Measurements from ENCODE around the gene TOR4A. TPM values are rescaled to one million over a fixed set of nuclear protein-coding genes. Genes with fewer than 3 reads are reported as not detected.

TOR4A gene
- total and polyA plus RNA-seq, 9 of the 15 experiments (the other 6 are each of a cell fraction or from before 2014, with no cell fraction given), result 3.9 to 49.2 (median 8.8) TPM

DNA sequence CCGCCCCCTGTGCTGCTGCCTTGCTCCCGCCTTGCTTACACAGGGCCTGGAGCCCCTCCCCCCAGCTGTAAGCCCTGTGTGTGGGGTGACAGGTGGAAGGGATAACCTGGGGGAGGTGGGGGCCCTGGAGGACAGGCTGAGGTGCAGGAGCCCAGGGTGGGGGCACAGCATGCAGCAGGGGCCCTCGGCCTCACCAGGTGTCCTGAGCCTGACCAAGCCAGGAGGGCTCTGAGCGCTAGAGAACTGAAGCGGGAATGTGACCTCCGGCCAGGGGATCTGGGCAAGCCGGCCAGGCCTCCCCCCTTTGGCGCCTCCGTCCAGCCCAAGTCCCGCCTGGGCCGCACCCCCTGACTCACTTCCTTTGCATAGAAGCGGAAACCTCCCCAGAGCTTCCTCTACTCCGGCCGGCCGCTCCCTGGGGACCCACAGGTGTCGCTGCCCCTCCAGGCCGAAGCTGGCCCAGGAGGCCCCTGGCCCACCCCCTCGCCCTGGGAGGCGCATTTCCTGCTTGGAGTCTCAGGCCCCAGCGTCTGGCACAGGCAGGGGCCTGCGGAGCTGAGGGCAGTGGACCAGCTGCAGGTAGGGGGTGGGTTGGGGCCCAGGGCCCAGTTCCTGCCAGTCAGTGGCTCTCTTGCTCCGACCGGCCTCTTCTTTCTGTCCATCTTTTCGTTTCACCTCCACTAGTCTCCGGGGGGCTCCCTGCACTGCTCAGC lies at the start of gene TOR4A (continued):
- TF ChIP-seq SMAD4 (CRISPR knock-in tag; conservative IDR thresholded peaks at IDR 0.05) (peak; percentile 50; the same call in 1 of the 2 replicates), HDAC8 (tag; IDR thresholded peaks at IDR 0.05) (no peak), MCM7 (IDR thresholded peaks at IDR 0.05) (no peak), HMG20B (CRISPR knock-in tag; IDR thresholded peaks at IDR 0.05) (no peak), CCNT2 (IDR thresholded peaks at IDR 0.05; ENCODE audit: borderline replicate concordance, extremely low read depth, insufficient read length, low read depth, low read length) (peak; percentile 86), ZNF197 (CRISPR knock-in tag; IDR thresholded peaks at IDR 0.05; ENCODE audit: low read depth) (no peak), NR2C2 (CRISPR knock-in tag; IDR thresholded peaks at IDR 0.05) (peak; percentile 65; the same call in 1 of the 2 replicates), NR2C2 (tag; IDR thresholded peaks at IDR 0.05) (peak; percentile 79), EP400 (IDR thresholded peaks at IDR 0.05) (peak; percentile 88), GABPA (tag; conservative IDR thresholded peaks at IDR 0.05; ENCODE audit: low read depth) (peak; percentile 89), MTA3 (IDR thresholded peaks at IDR 0.05; ENCODE audit: borderline replicate concordance) (peak; percentile 40), ZBED1 (IDR thresholded peaks at IDR 0.05) (no peak), ZNF347 (CRISPR knock-in tag; IDR thresholded peaks at IDR 0.05; ENCODE audit: low read depth) (no peak), FOXK2 (conservative IDR thresholded peaks at IDR 0.05 in 1 of 2, IDR thresholded peaks at IDR 0.05 in 1 of 2; ENCODE audit: low read depth in 2 of 2) (no peak; a peak in 1 of 4 replicates), CTBP1 (IDR thresholded peaks at IDR 0.05; ENCODE audit: borderline replicate concordance) (peak; percentile 69; the same call in 1 of the 2 replicates)
- TF ChIP-seq, protein P1, sequence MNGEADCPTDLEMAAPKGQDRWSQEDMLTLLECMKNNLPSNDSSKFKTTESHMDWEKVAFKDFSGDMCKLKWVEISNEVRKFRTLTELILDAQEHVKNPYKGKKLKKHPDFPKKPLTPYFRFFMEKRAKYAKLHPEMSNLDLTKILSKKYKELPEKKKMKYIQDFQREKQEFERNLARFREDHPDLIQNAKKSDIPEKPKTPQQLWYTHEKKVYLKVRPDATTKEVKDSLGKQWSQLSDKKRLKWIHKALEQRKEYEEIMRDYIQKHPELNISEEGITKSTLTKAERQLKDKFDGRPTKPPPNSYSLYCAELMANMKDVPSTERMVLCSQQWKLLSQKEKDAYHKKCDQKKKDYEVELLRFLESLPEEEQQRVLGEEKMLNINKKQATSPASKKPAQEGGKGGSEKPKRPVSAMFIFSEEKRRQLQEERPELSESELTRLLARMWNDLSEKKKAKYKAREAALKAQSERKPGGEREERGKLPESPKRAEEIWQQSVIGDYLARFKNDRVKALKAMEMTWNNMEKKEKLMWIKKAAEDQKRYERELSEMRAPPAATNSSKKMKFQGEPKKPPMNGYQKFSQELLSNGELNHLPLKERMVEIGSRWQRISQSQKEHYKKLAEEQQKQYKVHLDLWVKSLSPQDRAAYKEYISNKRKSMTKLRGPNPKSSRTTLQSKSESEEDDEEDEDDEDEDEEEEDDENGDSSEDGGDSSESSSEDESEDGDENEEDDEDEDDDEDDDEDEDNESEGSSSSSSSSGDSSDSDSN (IDR thresholded peaks at IDR 0.05; ENCODE audit: borderline replicate concordance in 1 of 2, low read depth in 2 of 2, low read length in 2 of 2), result peak; percentile 94 to 96
- TF ChIP-seq, protein P2, sequence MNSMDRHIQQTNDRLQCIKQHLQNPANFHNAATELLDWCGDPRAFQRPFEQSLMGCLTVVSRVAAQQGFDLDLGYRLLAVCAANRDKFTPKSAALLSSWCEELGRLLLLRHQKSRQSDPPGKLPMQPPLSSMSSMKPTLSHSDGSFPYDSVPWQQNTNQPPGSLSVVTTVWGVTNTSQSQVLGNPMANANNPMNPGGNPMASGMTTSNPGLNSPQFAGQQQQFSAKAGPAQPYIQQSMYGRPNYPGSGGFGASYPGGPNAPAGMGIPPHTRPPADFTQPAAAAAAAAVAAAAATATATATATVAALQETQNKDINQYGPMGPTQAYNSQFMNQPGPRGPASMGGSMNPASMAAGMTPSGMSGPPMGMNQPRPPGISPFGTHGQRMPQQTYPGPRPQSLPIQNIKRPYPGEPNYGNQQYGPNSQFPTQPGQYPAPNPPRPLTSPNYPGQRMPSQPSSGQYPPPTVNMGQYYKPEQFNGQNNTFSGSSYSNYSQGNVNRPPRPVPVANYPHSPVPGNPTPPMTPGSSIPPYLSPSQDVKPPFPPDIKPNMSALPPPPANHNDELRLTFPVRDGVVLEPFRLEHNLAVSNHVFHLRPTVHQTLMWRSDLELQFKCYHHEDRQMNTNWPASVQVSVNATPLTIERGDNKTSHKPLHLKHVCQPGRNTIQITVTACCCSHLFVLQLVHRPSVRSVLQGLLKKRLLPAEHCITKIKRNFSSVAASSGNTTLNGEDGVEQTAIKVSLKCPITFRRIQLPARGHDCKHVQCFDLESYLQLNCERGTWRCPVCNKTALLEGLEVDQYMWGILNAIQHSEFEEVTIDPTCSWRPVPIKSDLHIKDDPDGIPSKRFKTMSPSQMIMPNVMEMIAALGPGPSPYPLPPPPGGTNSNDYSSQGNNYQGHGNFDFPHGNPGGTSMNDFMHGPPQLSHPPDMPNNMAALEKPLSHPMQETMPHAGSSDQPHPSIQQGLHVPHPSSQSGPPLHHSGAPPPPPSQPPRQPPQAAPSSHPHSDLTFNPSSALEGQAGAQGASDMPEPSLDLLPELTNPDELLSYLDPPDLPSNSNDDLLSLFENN (IDR thresholded peaks at IDR 0.05; ENCODE audit: low read depth in 2 of 2, low read length in 2 of 2), result 0 out of 4 replicates have a peak, but pooled peaks of 1 of the 2 experiments have one; percentile 11
- TF ChIP-seq, protein P3, sequence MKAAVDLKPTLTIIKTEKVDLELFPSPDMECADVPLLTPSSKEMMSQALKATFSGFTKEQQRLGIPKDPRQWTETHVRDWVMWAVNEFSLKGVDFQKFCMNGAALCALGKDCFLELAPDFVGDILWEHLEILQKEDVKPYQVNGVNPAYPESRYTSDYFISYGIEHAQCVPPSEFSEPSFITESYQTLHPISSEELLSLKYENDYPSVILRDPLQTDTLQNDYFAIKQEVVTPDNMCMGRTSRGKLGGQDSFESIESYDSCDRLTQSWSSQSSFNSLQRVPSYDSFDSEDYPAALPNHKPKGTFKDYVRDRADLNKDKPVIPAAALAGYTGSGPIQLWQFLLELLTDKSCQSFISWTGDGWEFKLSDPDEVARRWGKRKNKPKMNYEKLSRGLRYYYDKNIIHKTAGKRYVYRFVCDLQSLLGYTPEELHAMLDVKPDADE (conservative IDR thresholded peaks at IDR 0.05; ENCODE audit: control insufficient read depth, low read depth, low read length), result peak; percentile 27; the same call in 1 of the 2 replicates
- TF ChIP-seq, protein P4, sequence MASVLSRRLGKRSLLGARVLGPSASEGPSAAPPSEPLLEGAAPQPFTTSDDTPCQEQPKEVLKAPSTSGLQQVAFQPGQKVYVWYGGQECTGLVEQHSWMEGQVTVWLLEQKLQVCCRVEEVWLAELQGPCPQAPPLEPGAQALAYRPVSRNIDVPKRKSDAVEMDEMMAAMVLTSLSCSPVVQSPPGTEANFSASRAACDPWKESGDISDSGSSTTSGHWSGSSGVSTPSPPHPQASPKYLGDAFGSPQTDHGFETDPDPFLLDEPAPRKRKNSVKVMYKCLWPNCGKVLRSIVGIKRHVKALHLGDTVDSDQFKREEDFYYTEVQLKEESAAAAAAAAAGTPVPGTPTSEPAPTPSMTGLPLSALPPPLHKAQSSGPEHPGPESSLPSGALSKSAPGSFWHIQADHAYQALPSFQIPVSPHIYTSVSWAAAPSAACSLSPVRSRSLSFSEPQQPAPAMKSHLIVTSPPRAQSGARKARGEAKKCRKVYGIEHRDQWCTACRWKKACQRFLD (CRISPR knock-in tag; IDR thresholded peaks at IDR 0.05), result no peak
